GM12892 (cell line): Measurements from ENCODE around the gene EFCC1.

ENCODE experiments used
- POLR2A ChIP-seq: IDR thresholded peaks from 2 replicates; pipeline ENCODE4 v1.6.1; 2011; ENCODE audit warnings: low read depth, low read length, control low read depth
- TAF1 ChIP-seq: IDR thresholded peaks from 2 replicates; pipeline ENCODE4 v1.6.1; 2011; ENCODE audit warnings: low read depth, mild to moderate bottlenecking, control low read depth, low read length, borderline replicate concordance

GRCh38 chr3:128997486-128998133, 3.5 kb upstream of the EFCC1 start:
- TF ChIP-seq POLR2A = no peak
- no peak for TF ChIP-seq TAF1
